HL-60 (cell line): ENCODE data around the gene DACT2.

ENCODE experiments used
- POLR2AphosphoS5 ChIP-seq: IDR thresholded peaks from 2 replicates; pipeline ENCODE4 v1.6.1; 2012; ENCODE audit warnings: low read depth
- SPI1 ChIP-seq: IDR thresholded peaks from 2 replicates; pipeline ENCODE4 v1.6.1; 2012; ENCODE audit warnings: low read depth, mild to moderate bottlenecking, borderline replicate concordance
- TF ChIP-seq, protein P1 (sequence below): IDR thresholded peaks from one replicate; pipeline ENCODE4 v1.5.1; 2011; ENCODE audit warnings: low read length, control low read depth, inconsistent platforms; ENCODE audit not compliant: insufficient read depth
- TF ChIP-seq, protein P2 (sequence below): IDR thresholded peaks from 2 replicates; pipeline ENCODE4 v1.6.1; 2012; ENCODE audit warnings: low read depth; ENCODE audit not compliant: insufficient replicate concordance

DNA sequence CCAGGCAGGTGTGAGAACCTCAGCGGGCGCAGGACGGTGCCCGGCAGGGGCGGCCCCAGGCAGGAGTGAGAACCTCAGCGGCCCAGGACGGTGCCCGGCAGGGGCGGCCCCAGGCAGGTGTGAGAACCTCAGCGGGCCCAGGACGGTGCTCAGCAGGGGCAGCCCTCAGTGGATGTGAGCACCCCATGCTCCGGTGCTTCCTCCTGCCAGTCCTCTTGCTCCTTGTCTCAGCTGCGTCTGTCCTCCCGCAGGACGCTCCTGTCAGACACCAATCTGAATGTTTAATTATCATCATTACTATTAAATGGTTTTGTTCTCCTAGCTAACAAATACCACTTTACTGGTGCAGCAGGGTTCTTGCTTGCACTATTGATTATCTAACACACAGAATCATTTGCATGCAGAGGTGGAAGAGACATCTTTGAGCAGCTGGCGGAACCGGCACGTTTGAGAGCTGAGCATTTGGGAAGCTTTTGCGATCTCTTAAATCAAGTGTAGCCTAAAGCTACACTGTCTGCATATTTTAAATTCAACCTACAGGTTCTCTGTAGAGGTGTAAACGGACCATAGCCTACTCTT, 39.4 kb upstream of the DACT2 start:
- TF ChIP-seq, protein P1, sequence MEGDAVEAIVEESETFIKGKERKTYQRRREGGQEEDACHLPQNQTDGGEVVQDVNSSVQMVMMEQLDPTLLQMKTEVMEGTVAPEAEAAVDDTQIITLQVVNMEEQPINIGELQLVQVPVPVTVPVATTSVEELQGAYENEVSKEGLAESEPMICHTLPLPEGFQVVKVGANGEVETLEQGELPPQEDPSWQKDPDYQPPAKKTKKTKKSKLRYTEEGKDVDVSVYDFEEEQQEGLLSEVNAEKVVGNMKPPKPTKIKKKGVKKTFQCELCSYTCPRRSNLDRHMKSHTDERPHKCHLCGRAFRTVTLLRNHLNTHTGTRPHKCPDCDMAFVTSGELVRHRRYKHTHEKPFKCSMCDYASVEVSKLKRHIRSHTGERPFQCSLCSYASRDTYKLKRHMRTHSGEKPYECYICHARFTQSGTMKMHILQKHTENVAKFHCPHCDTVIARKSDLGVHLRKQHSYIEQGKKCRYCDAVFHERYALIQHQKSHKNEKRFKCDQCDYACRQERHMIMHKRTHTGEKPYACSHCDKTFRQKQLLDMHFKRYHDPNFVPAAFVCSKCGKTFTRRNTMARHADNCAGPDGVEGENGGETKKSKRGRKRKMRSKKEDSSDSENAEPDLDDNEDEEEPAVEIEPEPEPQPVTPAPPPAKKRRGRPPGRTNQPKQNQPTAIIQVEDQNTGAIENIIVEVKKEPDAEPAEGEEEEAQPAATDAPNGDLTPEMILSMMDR, result no peak
- TF ChIP-seq POLR2AphosphoS5, result no peak
- TF ChIP-seq, protein P2, sequence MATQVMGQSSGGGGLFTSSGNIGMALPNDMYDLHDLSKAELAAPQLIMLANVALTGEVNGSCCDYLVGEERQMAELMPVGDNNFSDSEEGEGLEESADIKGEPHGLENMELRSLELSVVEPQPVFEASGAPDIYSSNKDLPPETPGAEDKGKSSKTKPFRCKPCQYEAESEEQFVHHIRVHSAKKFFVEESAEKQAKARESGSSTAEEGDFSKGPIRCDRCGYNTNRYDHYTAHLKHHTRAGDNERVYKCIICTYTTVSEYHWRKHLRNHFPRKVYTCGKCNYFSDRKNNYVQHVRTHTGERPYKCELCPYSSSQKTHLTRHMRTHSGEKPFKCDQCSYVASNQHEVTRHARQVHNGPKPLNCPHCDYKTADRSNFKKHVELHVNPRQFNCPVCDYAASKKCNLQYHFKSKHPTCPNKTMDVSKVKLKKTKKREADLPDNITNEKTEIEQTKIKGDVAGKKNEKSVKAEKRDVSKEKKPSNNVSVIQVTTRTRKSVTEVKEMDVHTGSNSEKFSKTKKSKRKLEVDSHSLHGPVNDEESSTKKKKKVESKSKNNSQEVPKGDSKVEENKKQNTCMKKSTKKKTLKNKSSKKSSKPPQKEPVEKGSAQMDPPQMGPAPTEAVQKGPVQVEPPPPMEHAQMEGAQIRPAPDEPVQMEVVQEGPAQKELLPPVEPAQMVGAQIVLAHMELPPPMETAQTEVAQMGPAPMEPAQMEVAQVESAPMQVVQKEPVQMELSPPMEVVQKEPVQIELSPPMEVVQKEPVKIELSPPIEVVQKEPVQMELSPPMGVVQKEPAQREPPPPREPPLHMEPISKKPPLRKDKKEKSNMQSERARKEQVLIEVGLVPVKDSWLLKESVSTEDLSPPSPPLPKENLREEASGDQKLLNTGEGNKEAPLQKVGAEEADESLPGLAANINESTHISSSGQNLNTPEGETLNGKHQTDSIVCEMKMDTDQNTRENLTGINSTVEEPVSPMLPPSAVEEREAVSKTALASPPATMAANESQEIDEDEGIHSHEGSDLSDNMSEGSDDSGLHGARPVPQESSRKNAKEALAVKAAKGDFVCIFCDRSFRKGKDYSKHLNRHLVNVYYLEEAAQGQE, result no peak
- no peak for TF ChIP-seq SPI1
